Fibroblast of lung (primary cell): Measurements from ENCODE around the gene GRID2IP. TPM values are rescaled to one million over a fixed set of nuclear protein-coding genes. Genes with fewer than 3 reads are reported as not detected.
A peak's percentile ranks its signal among the peaks of the same experiment; 100 is the strongest.

ENCODE experiments used
- DNase-seq, 2 donors: peaks; one replicate each; pipeline versions ENCODE4 v3.0.0 to v3.0.0-alpha.2; 2010; ENCODE audit warnings: low read depth in 2 of 2
- H2AFZ ChIP-seq: 2 replicates; pipeline ENCODE4 v1.5.1; 2012; ENCODE audit warnings: low read length, control low read depth, inconsistent platforms
- H3K27ac ChIP-seq: 2 replicates; pipeline ENCODE4 v1.5.1; 2011; ENCODE audit warnings: low read length, control low read depth; ENCODE audit not compliant: insufficient read depth
- H3K27me3 ChIP-seq: 2 replicates; pipeline ENCODE4 v1.5.1; 2011; ENCODE audit warnings: mild to moderate bottlenecking, low read length; ENCODE audit not compliant: control insufficient read depth, insufficient read depth
- H3K36me3 ChIP-seq: 2 replicates; pipeline ENCODE4 v1.5.1; 2011; ENCODE audit warnings: low read length; ENCODE audit not compliant: control insufficient read depth, insufficient read depth
- H3K4me1 ChIP-seq: 2 replicates; pipeline ENCODE4 v1.5.1; 2011; ENCODE audit warnings: low read length; ENCODE audit not compliant: control insufficient read depth, insufficient read depth; ENCODE audit errors: extremely low read depth
- H3K4me2 ChIP-seq: 2 replicates; pipeline ENCODE4 v1.5.1; 2011; ENCODE audit warnings: low read length, control low read depth; ENCODE audit not compliant: insufficient read depth; ENCODE audit errors: extremely low read depth
- H3K4me3 ChIP-seq, 4 experiments: fragments of 200-600 bp in 1 of 4; sonication (generic) in 1 of 4; replicated peaks in 1 of 4; 2 replicates each; pipeline ENCODE4 v1.5.1; 2011 to 2016; ENCODE audit warnings: low read length in 4 of 4, low read depth in 3 of 4, mild to moderate bottlenecking in 3 of 4, control low read depth in 2 of 4, inconsistent platforms in 1 of 4, mixed read lengths in 1 of 4; ENCODE audit not compliant: insufficient read depth in 1 of 4; ENCODE audit errors: control extremely low read depth in 1 of 4
- H3K79me2 ChIP-seq: 2 replicates; pipeline ENCODE4 v1.5.1; 2012; ENCODE audit warnings: mild to moderate bottlenecking, low read length, inconsistent platforms; ENCODE audit not compliant: control insufficient read depth, insufficient read depth
- H3K9ac ChIP-seq: 2 replicates; pipeline ENCODE4 v1.5.1; 2011; ENCODE audit warnings: mild to moderate bottlenecking, low read length, control low read depth; ENCODE audit not compliant: insufficient read depth
- H3K9me3 ChIP-seq: 2 replicates; pipeline ENCODE4 v1.5.1; 2012; ENCODE audit warnings: low read depth, low read length; ENCODE audit not compliant: control insufficient read depth, insufficient read depth
- H4K20me1 ChIP-seq: 2 replicates; pipeline ENCODE4 v1.5.1; 2011; ENCODE audit warnings: low read length; ENCODE audit not compliant: control insufficient read depth, insufficient read depth; ENCODE audit errors: extremely low read depth
- EZH2 ChIP-seq: IDR thresholded peaks from 2 replicates; pipeline ENCODE4 v1.5.1; 2012; ENCODE audit warnings: low read length, control low read depth, mild to moderate bottlenecking; ENCODE audit errors: missing control alignments
- polyA plus RNA-seq, 2 donors: library from polyadenylated mRNA; depleted of rRNA in 1 of 2; stranded (reverse) in 1 of 2; unstranded in 1 of 2; fragments of >200 nt; gene quantifications; 2 replicates each; pipeline ENCODE4 v1.2.1, GENCODE V29; 2011 to 2012; ENCODE audit warnings: missing spikeins in 1 of 2
- total RNA-seq: library from RNA; depleted of rRNA; stranded (reverse); fragments of >200 nt; gene quantifications from 2 replicates; pipeline ENCODE4 v1.2.1, GENCODE V29; 2014
- TF ChIP-seq, protein P1 (sequence below), 2 donors: IDR thresholded peaks in 1 of 2; conservative IDR thresholded peaks in 1 of 2; 1 replicate in 1 of 2; 2 replicates in 1 of 2; pipeline ENCODE4 v1.5.1; 2011 to 2012; ENCODE audit warnings: low read length in 2 of 2, control low read depth in 1 of 2, inconsistent platforms in 1 of 2, low read depth in 1 of 2, mild to moderate bottlenecking in 1 of 2

Gene GRID2IP
- total and polyA plus RNA-seq, 2 donors (not counting 1 experiment from before 2014, with no cell fraction given), result not detected

DNA sequence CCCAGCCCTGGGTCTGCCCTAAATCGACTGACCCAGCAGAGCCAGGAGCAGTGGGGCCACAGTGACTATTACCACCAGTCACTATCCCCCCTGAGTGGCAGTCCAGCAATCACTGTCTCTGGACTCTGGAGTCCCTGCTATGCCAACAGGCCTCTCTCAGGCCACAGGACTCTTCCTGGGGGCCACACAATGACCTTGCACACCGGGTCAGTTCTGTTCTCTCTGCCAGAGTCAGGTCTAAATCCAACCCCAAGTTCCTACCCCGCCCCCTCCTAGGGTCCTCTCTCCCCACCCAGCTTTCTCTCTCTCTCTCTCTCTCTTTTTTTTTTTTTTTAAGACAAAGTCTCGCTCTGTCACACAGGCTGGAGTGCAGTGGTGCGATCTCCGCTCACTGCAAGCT lies 21.6 kb downstream of the GRID2IP start:
- no peaks in the 10 kb centered on the region for H3K36me3 ChIP-seq
- H2AFZ ChIP-seq, result no peak overlapping the region
- no peak overlapping the region for H3K4me3 ChIP-seq
- H3K79me2 ChIP-seq, result no peaks in the 10 kb centered on the region
- H3K9me3 ChIP-seq, result no peaks in the 10 kb centered on the region
- TF ChIP-seq, protein P1, sequence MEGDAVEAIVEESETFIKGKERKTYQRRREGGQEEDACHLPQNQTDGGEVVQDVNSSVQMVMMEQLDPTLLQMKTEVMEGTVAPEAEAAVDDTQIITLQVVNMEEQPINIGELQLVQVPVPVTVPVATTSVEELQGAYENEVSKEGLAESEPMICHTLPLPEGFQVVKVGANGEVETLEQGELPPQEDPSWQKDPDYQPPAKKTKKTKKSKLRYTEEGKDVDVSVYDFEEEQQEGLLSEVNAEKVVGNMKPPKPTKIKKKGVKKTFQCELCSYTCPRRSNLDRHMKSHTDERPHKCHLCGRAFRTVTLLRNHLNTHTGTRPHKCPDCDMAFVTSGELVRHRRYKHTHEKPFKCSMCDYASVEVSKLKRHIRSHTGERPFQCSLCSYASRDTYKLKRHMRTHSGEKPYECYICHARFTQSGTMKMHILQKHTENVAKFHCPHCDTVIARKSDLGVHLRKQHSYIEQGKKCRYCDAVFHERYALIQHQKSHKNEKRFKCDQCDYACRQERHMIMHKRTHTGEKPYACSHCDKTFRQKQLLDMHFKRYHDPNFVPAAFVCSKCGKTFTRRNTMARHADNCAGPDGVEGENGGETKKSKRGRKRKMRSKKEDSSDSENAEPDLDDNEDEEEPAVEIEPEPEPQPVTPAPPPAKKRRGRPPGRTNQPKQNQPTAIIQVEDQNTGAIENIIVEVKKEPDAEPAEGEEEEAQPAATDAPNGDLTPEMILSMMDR (conservative IDR thresholded peaks at IDR 0.05 in 1 of 2, IDR thresholded peaks at IDR 0.05 in 1 of 2; ENCODE audit: low read depth in 1 of 2, low read length in 2 of 2), result no peak
- no peak for TF ChIP-seq EZH2
- H4K20me1 ChIP-seq, result no peaks in the 10 kb centered on the region
- H3K27me3 ChIP-seq, result peaks cover 25% of the 10 kb centered on the region
- no peak overlapping the region for H3K27ac ChIP-seq
- no peak overlapping the region for H3K9ac ChIP-seq
- no peak overlapping the region for H3K4me2 ChIP-seq
- DNase-seq, result no peak
- H3K4me1 ChIP-seq, result no peaks in the 10 kb centered on the region

DNA sequence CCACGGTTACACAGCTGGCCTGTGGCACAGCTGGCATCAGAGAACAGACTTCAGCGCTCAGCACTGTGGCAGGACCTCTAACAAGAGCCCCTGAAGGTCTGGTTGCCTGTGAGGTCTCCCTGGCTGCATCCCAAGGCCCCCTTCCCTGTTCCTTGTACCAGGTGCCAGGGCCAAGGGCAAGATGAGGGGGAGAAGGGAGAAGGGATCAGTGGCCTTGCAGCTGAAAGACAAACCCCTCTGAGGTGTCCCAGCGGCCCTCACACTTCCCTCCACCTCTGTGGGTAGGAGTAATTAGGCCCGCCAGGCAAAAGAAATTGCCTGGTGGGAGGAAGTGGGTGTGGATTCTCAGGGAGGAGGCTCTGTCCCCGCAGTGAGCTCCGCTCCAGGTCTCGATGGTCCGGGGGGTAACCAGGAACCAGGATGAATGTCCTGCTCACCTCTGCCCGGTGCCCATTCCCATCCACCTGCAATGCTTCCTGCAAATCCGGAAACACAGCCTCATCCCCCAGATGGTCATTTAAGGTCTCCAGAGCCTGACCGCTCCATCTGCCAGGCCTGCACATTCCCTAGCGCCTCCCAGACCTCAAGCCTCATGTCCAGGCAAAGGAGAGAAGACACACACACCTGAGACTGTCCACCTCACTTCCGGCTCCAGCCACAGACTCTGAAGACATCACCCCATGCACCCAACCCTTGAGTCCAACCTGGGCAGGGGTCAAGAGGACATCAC lies 22.7 kb downstream of the GRID2IP start:
- Histone ChIP-seq H3K4me1 (no peaks in the 10 kb centered on the region), H3K27me3 (peaks cover 25% of the 10 kb centered on the region), H3K36me3 (no peaks in the 10 kb centered on the region), H3K9ac (no peak overlapping the region), H2AFZ (no peak overlapping the region), H3K27ac (no peak overlapping the region), H3K79me2 (no peaks in the 10 kb centered on the region), H3K4me2 (no peak overlapping the region), H4K20me1 (no peaks in the 10 kb centered on the region), H3K9me3 (no peaks in the 10 kb centered on the region), H3K4me3 (no peak overlapping the region)
- no peak for DNase-seq
- no peak for TF ChIP-seq EZH2
- TF ChIP-seq, protein P1 (conservative IDR thresholded peaks at IDR 0.05 in 1 of 2, IDR thresholded peaks at IDR 0.05 in 1 of 2; ENCODE audit: low read depth in 1 of 2, low read length in 2 of 2), result no peak

DNA sequence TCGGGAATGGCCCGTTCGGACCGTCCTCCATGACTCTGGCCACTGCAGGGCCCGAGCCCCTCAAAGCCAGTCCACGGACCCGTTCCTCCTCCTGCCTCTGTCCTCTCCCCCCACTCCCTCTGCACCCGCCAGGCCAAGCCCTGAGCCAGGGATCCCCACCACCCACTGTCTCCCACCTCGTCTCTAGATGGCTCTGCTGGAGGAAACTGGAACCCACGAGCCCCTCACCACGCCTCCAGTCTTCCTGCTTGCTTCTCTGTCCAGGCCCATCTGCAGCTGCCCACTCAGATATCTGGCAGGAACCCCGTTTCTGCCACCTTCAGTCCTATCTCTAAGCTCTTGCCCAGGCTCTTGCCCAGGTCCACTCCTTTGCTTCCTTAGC lies 24.3 kb downstream of the GRID2IP start:
- H3K9ac ChIP-seq, result no peak overlapping the region
- no peaks in the 10 kb centered on the region for H4K20me1 ChIP-seq
- H3K4me3 ChIP-seq, result peak overlapping the region in 1 of 4 experiments; percentile 32
- H3K36me3 ChIP-seq, result no peaks in the 10 kb centered on the region
- H3K79me2 ChIP-seq, result no peaks in the 10 kb centered on the region
- H3K4me2 ChIP-seq, result peak overlapping the region; percentile 51
- H2AFZ ChIP-seq, result peak overlapping the region; percentile 35
- peaks cover 23% of the 10 kb centered on the region for H3K27me3 ChIP-seq
- no peaks in the 10 kb centered on the region for H3K4me1 ChIP-seq
- H3K9me3 ChIP-seq, result no peaks in the 10 kb centered on the region
- no peak for DNase-seq
- no peak overlapping the region for H3K27ac ChIP-seq
- TF ChIP-seq, protein P1 (conservative IDR thresholded peaks at IDR 0.05 in 1 of 2, IDR thresholded peaks at IDR 0.05 in 1 of 2; ENCODE audit: low read depth in 1 of 2, low read length in 2 of 2), result no peak
- TF ChIP-seq EZH2, result no peak
